AG04450 (cell line): ENCODE results near the gene IGF1. TPM values are rescaled to one million over a fixed set of nuclear protein-coding genes. Genes with fewer than 3 reads are reported as not detected.

Source experiments
- CTCF ChIA-PET: fragments of 300-600, 350-600 bp; formaldehyde crosslinking; extraction: SDS; loops from one replicate; lab custom pipeline; 2022; ENCODE audit warnings: antibody characterized with exemption, inconsistent platforms; lab: Charles Lee
- POLR2A ChIA-PET: fragments of 350-600 bp; formaldehyde crosslinking; extraction: SDS; loops from one replicate; lab custom pipeline; 2021; ENCODE audit warnings: antibody characterized with exemption, inconsistent platforms; lab: Yijun Ruan, JAX
- DNase-seq: peaks from one replicate; pipeline ENCODE4 v3.0.0-alpha.2; 2011; ENCODE audit warnings: low read depth, low spot score
- H3K27ac ChIP-seq: one replicate; pipeline ENCODE4 v1.5.1; 2012; ENCODE audit warnings: low read depth, low read length, control low read depth
- H3K27me3 ChIP-seq: one replicate; pipeline ENCODE4 v1.6.0; 2012; ENCODE audit warnings: low read length; ENCODE audit not compliant: control insufficient read depth, insufficient read depth
- H3K4me3 ChIP-seq: 2 replicates; pipeline ENCODE4 v1.5.1; 2011; ENCODE audit warnings: mild to moderate bottlenecking, low read depth, low read length, control low read depth
- H3K9me3 ChIP-seq: 2 replicates; pipeline ENCODE4 v1.5.1; 2012; ENCODE audit warnings: low read length; ENCODE audit not compliant: control insufficient read depth, insufficient read depth
- polyA plus RNA-seq: library from polyadenylated mRNA; depleted of rRNA; stranded (reverse); fragments of >200 nt; gene quantifications from 2 replicates; pipeline ENCODE4 v1.2.3, GENCODE V29; 2011
- TF ChIP-seq, protein P1 (sequence below): IDR thresholded peaks from 2 replicates; pipeline ENCODE4 v1.5.1; 2011; ENCODE audit warnings: low read depth, low read length, control low read depth, inconsistent platforms

The IGF1 gene
- polyA plus RNA-seq, 1 experiment = 0.01 TPM

DNA sequence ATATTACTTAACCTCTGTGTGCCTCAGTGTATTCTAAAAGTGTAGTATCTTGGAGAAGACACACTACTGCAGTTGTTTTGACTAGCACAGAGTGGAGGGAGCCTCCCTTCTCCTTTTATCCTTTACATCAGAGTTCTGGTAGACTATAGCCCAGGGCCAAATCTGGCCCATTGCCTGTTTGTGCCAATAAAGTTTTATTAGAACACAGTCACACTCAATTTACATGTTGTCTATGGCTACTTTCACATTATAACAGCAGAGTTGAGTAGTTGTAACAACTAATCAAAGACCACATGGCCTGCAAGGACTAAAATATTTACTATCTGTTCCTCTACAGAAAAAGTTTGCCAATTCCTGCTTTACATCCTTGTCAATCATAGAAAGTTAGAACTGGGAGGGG lies 27.7 kb upstream of the IGF1 start:
- CTCF ChIA-PET = no interaction called here

GRCh38 chr12:102507301-102507700 lies 26.9 kb upstream of the IGF1 start:
- no peaks in the 10 kb centered on the region for H3K27me3 ChIP-seq
- TF ChIP-seq, protein P1, sequence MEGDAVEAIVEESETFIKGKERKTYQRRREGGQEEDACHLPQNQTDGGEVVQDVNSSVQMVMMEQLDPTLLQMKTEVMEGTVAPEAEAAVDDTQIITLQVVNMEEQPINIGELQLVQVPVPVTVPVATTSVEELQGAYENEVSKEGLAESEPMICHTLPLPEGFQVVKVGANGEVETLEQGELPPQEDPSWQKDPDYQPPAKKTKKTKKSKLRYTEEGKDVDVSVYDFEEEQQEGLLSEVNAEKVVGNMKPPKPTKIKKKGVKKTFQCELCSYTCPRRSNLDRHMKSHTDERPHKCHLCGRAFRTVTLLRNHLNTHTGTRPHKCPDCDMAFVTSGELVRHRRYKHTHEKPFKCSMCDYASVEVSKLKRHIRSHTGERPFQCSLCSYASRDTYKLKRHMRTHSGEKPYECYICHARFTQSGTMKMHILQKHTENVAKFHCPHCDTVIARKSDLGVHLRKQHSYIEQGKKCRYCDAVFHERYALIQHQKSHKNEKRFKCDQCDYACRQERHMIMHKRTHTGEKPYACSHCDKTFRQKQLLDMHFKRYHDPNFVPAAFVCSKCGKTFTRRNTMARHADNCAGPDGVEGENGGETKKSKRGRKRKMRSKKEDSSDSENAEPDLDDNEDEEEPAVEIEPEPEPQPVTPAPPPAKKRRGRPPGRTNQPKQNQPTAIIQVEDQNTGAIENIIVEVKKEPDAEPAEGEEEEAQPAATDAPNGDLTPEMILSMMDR = no peak
- ChIA-PET CTCF (interaction anchor here (0.6 to 2.1 kb wide), 2 partner anchors 23 to 990 kb away, joined by 3 to 11 read pairs; no protein-coding TSS in a partner anchor), POLR2A (no interaction called here)
- DNase-seq = no peak
- no peaks in the 10 kb centered on the region for H3K9me3 ChIP-seq
- H3K27ac ChIP-seq = no peak overlapping the region
- H3K4me3 ChIP-seq = no peak overlapping the region

More for the DNA sequence above, 27.7 kb upstream of the IGF1 start:
- H3K4me3 ChIP-seq = no peak overlapping the region
- H3K9me3 ChIP-seq = no peaks in the 10 kb centered on the region
- POLR2A ChIA-PET = no interaction called here
- H3K27ac ChIP-seq = no peak overlapping the region
- DNase-seq = no peak
- TF ChIP-seq, protein P1 = no peak
- H3K27me3 ChIP-seq = no peaks in the 10 kb centered on the region

DNA sequence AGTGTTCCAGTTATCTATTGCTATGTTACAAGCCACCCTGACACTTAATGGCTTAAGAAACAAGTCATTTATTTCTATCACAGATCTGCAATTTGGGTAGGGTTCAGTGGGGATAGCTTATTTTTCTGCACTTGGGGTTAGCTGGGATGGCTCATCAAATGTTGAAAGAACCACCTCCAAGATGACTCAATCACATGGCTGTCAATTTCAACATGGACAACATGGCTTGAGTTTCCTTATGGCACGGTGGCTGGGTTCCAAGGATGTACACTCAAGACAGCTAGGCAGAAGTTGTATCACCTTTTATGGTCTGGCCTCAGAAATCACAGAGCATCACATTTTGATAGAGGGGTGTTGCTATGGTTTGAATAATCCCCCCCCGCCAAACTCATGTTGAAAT lies 24.5 kb upstream of the IGF1 start:
- Histone ChIP-seq H3K9me3 (no peaks in the 10 kb centered on the region), H3K27ac (no peak overlapping the region), H3K27me3 (no peaks in the 10 kb centered on the region), H3K4me3 (no peak overlapping the region)
- TF ChIP-seq, protein P1 = no peak
- ChIA-PET CTCF (interaction anchor here (1.2 to 2.3 kb wide), 2 partner anchors 9 to 20 kb away, joined by 3 to 13 read pairs; no protein-coding TSS in a partner anchor), POLR2A (no interaction called here)
- no peak for DNase-seq

- no peaks in the 10 kb centered on the region for H3K9me3 ChIP-seq
- CTCF ChIA-PET = interaction anchor here (0.7 to 2.3 kb wide), 3 partner anchors 10 to 55 kb away, joined by 3 to 13 read pairs (median 3); no protein-coding TSS in a partner anchor
- H3K4me3 ChIP-seq = no peak overlapping the region
- no peak for DNase-seq
- H3K27ac ChIP-seq = no peak overlapping the region
- H3K27me3 ChIP-seq = no peaks in the 10 kb centered on the region
- TF ChIP-seq, protein P1 = no peak
- POLR2A ChIA-PET = no interaction called here
These were observed 23.9 kb upstream of the IGF1 start for GRCh38 chr12:102504280-102504679.

DNA sequence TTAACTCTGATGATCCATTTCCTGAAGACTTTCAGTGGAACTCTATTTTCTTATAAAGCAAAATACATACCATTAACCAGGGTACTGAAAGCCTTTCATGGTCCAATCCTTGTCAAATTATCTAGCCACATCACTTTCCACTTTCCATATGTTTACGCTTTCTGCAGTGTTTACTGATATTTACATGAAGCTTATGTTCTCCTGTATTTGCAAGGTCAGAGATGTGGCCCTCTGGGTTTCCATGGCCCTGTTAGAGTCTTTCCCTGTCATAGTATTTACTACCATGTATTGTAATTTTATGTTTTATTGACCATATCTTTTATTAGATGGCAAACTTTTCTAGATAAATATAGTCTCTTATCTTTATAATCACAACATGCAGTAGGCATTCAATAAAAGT lies 23.5 kb upstream of the IGF1 start:
- H3K27ac ChIP-seq = no peak overlapping the region
- H3K27me3 ChIP-seq = no peaks in the 10 kb centered on the region
- POLR2A ChIA-PET = no interaction called here
- no peak for DNase-seq
- no peak overlapping the region for H3K4me3 ChIP-seq
- TF ChIP-seq, protein P1 = no peak
- H3K9me3 ChIP-seq = no peaks in the 10 kb centered on the region
- CTCF ChIA-PET = interaction anchor here (0.7 to 2.3 kb wide), 2 partner anchors 19 to 55 kb away, joined by 3 to 13 read pairs; no protein-coding TSS in a partner anchor
